ENCODE data around the gene SERPINA4.

DNA sequence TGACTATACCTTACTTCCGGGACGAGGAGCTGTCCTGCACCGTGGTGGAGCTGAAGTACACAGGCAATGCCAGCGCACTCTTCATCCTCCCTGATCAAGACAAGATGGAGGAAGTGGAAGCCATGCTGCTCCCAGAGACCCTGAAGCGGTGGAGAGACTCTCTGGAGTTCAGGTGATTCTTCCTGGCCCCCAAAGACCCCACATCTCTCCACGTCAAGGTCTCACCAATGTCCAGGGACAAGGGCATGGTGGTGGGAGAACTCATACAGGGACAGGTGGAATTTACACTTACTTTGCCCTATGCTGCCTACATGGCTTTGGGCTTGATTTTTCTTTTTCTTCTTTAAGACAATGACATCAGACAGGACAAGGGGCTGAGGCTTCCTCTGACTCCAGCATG is 58.1 kb downstream of the SERPINA4 start:
- TF ChIP-seq, protein P1, sequence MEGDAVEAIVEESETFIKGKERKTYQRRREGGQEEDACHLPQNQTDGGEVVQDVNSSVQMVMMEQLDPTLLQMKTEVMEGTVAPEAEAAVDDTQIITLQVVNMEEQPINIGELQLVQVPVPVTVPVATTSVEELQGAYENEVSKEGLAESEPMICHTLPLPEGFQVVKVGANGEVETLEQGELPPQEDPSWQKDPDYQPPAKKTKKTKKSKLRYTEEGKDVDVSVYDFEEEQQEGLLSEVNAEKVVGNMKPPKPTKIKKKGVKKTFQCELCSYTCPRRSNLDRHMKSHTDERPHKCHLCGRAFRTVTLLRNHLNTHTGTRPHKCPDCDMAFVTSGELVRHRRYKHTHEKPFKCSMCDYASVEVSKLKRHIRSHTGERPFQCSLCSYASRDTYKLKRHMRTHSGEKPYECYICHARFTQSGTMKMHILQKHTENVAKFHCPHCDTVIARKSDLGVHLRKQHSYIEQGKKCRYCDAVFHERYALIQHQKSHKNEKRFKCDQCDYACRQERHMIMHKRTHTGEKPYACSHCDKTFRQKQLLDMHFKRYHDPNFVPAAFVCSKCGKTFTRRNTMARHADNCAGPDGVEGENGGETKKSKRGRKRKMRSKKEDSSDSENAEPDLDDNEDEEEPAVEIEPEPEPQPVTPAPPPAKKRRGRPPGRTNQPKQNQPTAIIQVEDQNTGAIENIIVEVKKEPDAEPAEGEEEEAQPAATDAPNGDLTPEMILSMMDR (conservative IDR thresholded peaks at IDR 0.05; ENCODE audit: low read depth in 2 of 2), result no peak
- TF ChIP-seq CREB1 (CRISPR knock-in tag; IDR thresholded peaks at IDR 0.05; ENCODE audit: low read depth) (no peak), POLR2AphosphoS5 (IDR thresholded peaks at IDR 0.05; ENCODE audit: low read depth) (no peak), EZH2phosphoT487 (IDR thresholded peaks at IDR 0.05; ENCODE audit: unreplicated experiment) (no peak), NANOG (IDR thresholded peaks at IDR 0.05; ENCODE audit: borderline replicate concordance) (no peak), JUNB (IDR thresholded peaks at IDR 0.05; ENCODE audit: unreplicated experiment) (no peak), EZH2 (IDR thresholded peaks at IDR 0.05; ENCODE audit: low read depth, unreplicated experiment) (no peak), STAT1 (IDR thresholded peaks at IDR 0.05; ENCODE audit: unreplicated experiment) (no peak)
- TF ChIP-seq, protein P2, sequence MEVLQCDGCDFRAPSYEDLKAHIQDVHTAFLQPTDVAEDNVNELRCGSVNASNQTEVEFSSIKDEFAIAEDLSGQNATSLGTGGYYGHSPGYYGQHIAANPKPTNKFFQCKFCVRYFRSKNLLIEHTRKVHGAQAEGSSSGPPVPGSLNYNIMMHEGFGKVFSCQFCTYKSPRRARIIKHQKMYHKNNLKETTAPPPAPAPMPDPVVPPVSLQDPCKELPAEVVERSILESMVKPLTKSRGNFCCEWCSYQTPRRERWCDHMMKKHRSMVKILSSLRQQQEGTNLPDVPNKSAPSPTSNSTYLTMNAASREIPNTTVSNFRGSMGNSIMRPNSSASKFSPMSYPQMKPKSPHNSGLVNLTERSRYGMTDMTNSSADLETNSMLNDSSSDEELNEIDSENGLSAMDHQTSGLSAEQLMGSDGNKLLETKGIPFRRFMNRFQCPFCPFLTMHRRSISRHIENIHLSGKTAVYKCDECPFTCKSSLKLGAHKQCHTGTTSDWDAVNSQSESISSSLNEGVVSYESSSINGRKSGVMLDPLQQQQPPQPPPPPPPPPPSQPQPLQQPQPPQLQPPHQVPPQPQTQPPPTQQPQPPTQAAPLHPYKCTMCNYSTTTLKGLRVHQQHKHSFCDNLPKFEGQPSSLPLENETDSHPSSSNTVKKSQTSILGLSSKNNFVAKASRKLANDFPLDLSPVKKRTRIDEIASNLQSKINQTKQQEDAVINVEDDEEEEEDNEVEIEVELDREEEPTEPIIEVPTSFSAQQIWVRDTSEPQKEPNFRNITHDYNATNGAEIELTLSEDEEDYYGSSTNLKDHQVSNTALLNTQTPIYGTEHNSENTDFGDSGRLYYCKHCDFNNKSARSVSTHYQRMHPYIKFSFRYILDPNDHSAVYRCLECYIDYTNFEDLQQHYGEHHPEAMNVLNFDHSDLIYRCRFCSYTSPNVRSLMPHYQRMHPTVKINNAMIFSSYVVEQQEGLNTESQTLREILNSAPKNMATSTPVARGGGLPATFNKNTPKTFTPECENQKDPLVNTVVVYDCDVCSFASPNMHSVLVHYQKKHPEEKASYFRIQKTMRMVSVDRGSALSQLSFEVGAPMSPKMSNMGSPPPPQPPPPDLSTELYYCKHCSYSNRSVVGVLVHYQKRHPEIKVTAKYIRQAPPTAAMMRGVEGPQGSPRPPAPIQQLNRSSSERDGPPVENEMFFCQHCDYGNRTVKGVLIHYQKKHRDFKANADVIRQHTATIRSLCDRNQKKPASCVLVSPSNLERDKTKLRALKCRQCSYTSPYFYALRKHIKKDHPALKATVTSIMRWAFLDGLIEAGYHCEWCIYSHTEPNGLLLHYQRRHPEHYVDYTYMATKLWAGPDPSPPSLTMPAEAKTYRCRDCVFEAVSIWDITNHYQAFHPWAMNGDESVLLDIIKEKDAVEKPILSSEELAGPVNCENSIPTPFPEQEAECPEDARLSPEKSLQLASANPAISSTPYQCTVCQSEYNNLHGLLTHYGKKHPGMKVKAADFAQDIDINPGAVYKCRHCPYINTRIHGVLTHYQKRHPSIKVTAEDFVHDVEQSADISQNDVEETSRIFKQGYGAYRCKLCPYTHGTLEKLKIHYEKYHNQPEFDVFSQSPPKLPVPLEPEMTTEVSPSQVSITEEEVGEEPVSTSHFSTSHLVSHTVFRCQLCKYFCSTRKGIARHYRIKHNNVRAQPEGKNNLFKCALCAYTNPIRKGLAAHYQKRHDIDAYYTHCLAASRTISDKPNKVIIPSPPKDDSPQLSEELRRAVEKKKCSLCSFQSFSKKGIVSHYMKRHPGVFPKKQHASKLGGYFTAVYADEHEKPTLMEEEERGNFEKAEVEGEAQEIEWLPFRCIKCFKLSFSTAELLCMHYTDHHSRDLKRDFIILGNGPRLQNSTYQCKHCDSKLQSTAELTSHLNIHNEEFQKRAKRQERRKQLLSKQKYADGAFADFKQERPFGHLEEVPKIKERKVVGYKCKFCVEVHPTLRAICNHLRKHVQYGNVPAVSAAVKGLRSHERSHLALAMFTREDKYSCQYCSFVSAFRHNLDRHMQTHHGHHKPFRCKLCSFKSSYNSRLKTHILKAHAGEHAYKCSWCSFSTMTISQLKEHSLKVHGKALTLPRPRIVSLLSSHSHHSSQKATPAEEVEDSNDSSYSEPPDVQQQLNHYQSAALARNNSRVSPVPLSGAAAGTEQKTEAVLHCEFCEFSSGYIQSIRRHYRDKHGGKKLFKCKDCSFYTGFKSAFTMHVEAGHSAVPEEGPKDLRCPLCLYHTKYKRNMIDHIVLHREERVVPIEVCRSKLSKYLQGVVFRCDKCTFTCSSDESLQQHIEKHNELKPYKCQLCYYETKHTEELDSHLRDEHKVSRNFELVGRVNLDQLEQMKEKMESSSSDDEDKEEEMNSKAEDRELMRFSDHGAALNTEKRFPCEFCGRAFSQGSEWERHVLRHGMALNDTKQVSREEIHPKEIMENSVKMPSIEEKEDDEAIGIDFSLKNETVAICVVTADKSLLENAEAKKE (CRISPR knock-in tag; IDR thresholded peaks at IDR 0.05), result no peak
- TF ChIP-seq, protein P3, sequence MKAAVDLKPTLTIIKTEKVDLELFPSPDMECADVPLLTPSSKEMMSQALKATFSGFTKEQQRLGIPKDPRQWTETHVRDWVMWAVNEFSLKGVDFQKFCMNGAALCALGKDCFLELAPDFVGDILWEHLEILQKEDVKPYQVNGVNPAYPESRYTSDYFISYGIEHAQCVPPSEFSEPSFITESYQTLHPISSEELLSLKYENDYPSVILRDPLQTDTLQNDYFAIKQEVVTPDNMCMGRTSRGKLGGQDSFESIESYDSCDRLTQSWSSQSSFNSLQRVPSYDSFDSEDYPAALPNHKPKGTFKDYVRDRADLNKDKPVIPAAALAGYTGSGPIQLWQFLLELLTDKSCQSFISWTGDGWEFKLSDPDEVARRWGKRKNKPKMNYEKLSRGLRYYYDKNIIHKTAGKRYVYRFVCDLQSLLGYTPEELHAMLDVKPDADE (IDR thresholded peaks at IDR 0.05), result no peak
- TF ChIP-seq, protein P4, sequence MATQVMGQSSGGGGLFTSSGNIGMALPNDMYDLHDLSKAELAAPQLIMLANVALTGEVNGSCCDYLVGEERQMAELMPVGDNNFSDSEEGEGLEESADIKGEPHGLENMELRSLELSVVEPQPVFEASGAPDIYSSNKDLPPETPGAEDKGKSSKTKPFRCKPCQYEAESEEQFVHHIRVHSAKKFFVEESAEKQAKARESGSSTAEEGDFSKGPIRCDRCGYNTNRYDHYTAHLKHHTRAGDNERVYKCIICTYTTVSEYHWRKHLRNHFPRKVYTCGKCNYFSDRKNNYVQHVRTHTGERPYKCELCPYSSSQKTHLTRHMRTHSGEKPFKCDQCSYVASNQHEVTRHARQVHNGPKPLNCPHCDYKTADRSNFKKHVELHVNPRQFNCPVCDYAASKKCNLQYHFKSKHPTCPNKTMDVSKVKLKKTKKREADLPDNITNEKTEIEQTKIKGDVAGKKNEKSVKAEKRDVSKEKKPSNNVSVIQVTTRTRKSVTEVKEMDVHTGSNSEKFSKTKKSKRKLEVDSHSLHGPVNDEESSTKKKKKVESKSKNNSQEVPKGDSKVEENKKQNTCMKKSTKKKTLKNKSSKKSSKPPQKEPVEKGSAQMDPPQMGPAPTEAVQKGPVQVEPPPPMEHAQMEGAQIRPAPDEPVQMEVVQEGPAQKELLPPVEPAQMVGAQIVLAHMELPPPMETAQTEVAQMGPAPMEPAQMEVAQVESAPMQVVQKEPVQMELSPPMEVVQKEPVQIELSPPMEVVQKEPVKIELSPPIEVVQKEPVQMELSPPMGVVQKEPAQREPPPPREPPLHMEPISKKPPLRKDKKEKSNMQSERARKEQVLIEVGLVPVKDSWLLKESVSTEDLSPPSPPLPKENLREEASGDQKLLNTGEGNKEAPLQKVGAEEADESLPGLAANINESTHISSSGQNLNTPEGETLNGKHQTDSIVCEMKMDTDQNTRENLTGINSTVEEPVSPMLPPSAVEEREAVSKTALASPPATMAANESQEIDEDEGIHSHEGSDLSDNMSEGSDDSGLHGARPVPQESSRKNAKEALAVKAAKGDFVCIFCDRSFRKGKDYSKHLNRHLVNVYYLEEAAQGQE (IDR thresholded peaks at IDR 0.05; ENCODE audit: unreplicated experiment), result no peak

Data from GM23338 (cell line).